HG03558 (cell line): ENCODE data around the gene ATP6V0D1.
"Not testable (repeated sequence)": the region's sequence is repeated elsewhere in the genome, so short reads cannot be mapped to it uniquely, and the experiment has no call there.

Experiments
- ATAC-seq: cut with Tn5 transposase; IDR thresholded peaks from one replicate; pipeline ENCODE4 v1.9.1; 2021; ENCODE audit warnings: moderate number of reproducible peaks; ENCODE audit not compliant: unreplicated experiment; ENCODE audit errors: extremely low read depth

ATP6V0D1 gene

GRCh38 chr16:67430504-67430976 is 50.4 kb downstream of the ATP6V0D1 start:
- no peak for ATAC-seq

DNA sequence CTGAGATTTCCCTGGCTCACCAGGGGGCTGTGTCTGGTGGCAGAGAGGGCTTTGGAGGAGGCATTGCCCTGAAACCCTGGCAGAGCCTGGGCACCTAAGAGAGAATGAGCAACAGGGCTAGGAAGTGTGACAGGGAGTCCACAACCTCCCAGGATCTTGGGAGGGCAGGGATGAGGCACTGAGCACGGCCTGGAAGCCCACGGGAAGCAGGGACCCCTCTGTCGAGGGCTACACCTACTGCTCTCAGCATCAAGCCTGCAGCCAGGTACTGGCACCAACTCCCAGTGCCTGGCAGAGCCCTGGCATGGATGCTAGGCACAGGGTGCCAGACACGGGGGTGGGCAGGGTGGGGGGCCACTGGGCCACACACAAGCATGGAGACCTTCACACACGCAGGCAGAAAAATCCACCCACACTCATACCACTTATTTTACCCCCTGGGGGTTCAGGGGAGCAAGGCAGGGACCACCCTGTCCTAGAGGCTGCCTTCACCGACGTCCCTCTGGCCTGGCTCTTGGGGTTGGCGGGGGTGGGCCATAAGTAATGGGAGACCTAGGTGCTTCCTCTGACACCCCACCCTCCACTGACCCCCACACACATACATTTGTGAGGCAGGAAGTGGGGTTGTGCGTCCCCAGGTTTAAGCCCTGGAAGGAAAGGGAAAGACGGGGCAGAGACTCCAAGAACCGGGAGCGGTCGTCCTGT is 51.0 kb downstream of the ATP6V0D1 start:
- no peak for ATAC-seq

- ATAC-seq: no peak
Measured at GRCh38 chr16:67429053-67429798, 51.7 kb downstream of the ATP6V0D1 start.

DNA sequence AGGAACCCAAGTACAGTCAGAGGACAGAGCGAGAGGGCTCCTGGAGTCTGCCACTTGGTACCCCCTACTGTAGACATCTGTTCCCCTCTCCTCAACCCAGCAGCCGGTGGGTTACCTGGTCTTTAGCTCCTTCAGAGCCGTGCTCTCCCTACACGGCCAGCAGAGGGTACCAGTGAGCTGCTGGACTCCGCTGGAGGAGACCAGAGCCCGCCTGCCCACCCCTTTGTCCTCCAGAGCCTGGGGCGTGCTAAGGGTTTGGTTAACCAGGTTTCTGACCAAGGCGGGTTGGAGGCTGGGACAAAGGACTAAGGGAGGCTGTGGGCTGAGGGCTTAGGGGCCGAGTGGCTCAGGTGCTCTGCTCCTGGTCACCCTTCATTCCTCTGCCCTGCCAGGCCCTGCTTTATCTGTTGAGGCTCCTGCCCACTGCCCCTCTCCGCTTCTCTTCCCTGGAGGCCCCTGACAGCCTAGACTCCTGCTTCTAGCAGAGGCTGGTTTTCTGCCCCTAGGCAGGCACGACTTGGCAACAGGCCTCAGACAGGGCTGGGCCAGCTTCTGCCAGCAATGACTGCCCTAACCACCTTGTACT is 52.7 kb downstream of the ATP6V0D1 start:
- ATAC-seq: no peak

DNA sequence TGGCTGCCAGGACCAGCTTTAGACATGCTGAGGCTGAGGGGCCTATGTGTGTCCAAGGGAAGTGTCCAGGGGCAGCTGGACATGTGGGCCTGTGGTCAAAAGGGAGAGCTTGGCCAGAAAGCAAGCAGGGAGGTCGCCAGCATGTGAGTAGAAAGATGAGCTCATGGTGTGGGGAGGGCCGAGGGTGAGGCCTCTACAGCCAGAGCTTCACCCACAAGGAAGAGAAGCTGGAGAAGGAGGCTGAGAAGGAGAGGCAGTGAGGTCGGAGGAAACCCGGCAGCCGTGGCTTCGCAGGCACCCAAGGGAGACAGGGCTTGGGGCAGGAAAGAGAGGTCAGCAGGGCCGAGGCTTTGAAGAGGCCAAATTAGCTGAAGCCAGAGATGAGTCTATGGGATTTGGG is 54.0 kb downstream of the ATP6V0D1 start:
- ATAC-seq: no peak

DNA sequence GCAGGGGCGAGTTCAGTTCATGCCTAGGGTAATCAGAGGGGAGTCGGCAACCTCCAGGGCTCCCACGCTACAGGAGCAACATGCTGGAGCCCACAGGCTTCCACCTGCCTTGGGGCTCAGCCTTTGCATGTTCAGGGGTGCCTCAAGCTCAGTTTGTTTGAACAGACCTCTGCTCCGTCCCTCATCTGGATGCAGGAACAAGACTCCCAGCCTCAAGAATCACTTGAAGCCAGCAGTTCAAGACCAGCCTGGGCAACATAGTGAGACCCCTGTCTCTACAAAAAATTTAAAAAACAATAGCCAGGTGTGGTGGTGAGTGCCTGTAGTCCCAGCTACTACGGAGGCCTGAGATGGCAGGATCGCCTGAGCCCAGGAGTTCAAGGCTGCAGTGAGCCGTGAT is 54.9 kb downstream of the ATP6V0D1 start:
- no peak for ATAC-seq

DNA sequence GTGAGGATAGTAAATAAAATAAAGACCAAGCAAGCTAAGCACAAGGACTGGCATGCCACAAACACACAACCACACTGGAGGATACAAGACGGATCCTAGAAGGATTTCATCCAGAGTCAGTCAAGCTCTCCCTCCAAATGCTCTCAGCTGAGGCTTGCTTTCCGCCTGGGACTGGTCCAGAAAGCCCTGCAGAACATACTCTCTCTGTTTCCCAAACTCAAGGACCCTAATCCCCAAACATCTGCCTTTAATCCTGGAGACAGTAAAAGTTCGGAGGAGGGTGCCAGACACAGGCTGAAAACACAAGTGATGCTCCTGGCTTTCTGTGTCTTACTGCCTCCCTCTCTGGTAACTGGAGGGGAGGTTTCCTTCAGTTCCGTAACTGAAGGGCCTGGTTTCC is 55.4 kb downstream of the ATP6V0D1 start:
- ATAC-seq: no peak

GRCh38 chr16:67425061-67425460 is 55.9 kb downstream of the ATP6V0D1 start:
- no peak for ATAC-seq

GRCh38 chr16:67424261-67424615 is 56.7 kb downstream of the ATP6V0D1 start:
- ATAC-seq: no peak

DNA sequence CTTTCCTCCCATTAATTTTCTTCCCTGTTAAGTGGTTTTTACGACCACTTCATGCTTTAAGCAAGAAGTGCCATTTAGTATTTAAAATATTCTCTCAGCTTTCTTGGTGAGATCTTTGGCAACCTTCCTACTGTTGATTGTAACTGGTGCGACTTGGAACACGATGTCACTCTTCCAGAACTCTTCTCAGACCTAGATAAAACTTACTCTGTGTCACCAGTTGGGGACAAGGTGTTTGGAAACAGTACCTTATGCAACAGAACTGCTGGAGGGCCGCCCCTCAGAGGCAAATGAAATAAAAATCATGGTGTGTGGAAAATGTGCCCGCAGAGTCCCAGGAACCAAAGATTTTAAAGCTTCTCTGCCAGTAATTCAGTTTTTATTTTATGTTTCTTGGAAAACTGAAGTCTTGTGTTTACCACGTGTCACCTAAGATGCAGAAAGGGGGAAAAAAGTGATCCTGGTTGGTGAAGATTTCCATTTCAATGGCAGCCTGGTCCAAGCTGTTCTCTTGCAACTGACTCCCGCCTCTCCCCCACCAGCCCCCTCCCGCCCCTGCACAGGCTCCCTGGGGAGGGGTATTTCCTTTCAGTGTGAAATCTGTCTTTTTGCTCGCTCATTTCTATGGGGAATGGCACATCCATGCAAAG is 57.2 kb downstream of the ATP6V0D1 start:
- no peak for ATAC-seq

- ATAC-seq: no peak
Measured at GRCh38 chr16:67423015-67423414, 57.9 kb downstream of the ATP6V0D1 start.

GRCh38 chr16:67421030-67421429 is 59.9 kb downstream of the ATP6V0D1 start:
- no peak for ATAC-seq

DNA sequence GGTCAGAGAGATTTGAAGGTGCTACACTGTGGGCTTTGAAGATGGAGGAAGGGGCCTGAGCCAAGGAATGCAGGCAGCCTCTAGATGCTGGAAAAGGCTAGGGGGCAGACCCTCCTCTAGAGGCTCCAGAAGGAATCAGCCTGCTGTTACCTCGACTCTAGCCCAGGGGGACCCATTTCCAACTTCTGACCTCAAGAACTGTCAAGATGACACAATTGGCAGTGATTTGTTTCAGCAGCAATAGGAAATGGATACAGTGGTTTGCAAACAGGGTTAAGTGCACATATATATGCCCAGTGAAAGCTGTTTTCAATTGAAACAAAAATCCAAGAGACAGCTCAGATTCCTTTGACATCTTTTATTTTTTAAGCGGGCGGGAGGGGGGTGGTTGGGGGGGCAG is 61.0 kb downstream of the ATP6V0D1 start:
- no peak for ATAC-seq

DNA sequence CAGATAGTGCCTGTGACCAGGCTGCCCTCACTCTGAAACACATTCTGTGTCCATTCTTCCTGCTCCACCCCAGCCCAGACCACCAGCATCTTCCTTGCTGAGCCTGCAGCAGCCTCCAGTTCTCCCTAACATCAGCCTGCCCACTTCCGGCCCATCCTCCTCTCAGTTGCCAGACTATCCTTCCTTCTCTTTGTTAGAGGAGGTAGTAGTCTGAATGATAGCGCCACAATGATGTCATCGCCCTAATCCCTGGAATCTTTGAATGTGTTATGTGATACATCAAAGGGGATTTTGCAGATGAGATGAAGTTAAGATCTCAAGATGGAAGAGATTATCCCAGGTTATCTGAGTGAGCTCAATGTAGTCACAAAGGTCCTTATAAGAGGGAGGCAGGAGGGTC is 61.5 kb downstream of the ATP6V0D1 start:
- no peak for ATAC-seq

GRCh38 chr16:67417333-67418061 is 63.5 kb downstream of the ATP6V0D1 start:
- no peak for ATAC-seq

- ATAC-seq: no peak
Measured at GRCh38 chr16:67415872-67416793, 64.8 kb downstream of the ATP6V0D1 start, which contains the start of gene ZDHHC1. ZDHHC1 (minus strand) TSS chr16:67416477; CDS start chr16:67407775, 8,702 bp downstream.

GRCh38 chr16:67415421-67415820 is 65.5 kb downstream of the ATP6V0D1 start:
- not testable (repeated sequence) for ATAC-seq

- ATAC-seq: no peak
Measured at GRCh38 chr16:67413978-67414911, 66.7 kb downstream of the ATP6V0D1 start.
